Skeletal muscle cell (primary cell): ENCODE data around the gene NRSN2.
"Not testable (repeated sequence)": the region's sequence is repeated elsewhere in the genome, so short reads cannot be mapped to it uniquely, and the experiment has no call there.

Experiments used
- DNase-seq: peaks from one replicate; pipeline ENCODE4 v3.0.0-alpha.2; 2010; ENCODE audit warnings: low read depth
- H3K4me3 ChIP-seq: 2 replicates; pipeline ENCODE4 v1.5.1; 2011; ENCODE audit warnings: low read depth, mild to moderate bottlenecking, control low read depth, low read length, moderate library complexity

NRSN2 gene

DNA sequence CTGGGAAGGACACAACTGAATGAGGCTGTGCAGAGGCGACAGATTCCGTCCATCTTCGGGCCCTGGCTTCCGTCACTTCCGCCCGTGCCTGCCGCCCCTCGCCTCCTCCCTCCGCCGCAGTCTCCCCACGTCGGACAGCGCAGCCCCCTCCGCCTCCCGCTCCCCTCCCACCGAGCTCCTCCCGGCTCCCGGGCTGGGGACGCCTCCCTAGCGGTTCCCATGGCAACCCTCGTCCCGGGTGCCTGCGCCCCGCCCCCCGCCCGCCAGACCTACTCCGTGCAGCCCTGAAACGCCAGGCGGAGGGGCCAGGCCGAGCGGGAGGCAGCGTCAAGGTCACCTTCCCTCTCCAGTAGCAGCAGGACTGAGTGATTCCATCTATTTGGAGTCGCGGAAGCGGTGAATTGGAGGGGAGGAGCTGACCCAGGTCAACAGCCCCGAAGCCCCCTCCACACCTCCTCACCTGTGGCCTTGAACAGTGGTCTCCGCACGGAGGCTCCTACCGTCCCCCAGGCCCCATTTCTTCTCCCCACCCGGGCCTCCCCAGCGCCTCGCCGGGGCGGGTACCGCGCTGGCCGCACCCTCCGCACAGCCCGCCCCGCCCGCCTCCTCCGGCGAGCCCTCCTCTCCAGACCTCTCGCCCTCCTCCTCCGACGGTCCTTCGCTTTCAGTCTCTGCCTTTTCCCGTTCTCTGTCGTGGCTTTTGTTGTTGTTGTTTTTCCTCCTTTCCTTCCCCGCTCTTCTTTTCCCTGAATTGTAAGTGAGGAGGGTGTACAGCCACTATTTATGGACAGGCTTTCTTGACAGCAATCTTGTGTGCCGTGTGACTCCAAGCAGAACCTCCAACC lies 951 bp downstream of the NRSN2 start:
- H3K4me3 ChIP-seq, result peak overlapping the region; percentile 69
- peak; percentile 82 for DNase-seq

DNA sequence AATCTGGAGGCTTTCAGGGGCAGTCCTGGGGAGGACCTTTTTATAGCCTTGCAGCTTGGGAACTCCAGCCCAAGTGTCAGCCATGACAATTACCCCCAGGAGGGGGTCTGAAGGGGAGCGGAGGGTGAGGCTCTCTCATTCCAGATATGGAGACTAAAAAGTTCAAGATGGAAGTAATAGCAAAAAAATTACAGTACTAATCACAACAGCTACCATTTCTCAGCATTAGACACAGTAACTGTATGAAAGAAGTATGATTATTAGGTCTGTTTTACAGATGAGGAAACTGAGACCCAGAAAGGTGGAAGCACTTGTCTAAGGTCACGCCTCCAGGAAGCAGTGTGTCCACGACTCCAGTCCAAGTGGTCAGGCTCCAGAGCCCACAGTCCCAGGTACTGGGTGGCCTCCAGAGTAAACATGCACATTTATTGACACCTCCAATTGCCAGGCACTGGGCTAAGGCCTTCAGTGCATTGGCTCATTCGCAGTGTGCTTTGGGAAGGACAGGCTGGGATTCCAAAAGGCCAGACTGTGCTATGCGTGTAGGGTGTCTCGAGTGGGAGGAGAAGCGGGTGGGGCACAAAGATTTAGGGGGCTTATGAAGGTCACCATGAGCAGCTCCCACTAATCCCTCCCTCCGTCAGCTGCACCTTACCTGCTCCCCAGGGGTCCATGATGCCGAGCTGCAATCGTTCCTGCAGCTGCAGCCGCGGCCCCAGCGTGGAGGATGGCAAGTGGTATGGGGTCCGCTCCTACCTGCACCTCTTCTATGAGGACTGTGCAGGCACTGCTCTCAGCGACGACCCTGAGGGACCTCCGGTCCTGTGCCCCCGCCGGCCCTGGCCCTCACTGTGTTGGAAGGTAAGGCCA lies 2.3 kb downstream of the NRSN2 start:
- no peak for DNase-seq
- no peak overlapping the region for H3K4me3 ChIP-seq

- H3K4me3 ChIP-seq, result no peak overlapping the region
- no peak for DNase-seq
Measured at GRCh38 chr20:353166-353565, 6.3 kb downstream of the NRSN2 start.

GRCh38 chr20:354298-354977 lies 7.5 kb downstream of the NRSN2 start:
- H3K4me3 ChIP-seq, result no peak overlapping the region
- no peak for DNase-seq

- DNase-seq, H3K4me3 ChIP-seq: not testable (repeated sequence)
Measured at GRCh38 chr20:356154-356553, 9.2 kb downstream of the NRSN2 start.

GRCh38 chr20:356745-357144 lies 9.8 kb downstream of the NRSN2 start:
- no peak for DNase-seq
- H3K4me3 ChIP-seq, result no peak overlapping the region

GRCh38 chr20:358891-359555 lies 12.1 kb downstream of the NRSN2 start:
- DNase-seq, result no peak

GRCh38 chr20:361561-361960 lies 14.7 kb downstream of the NRSN2 start:
- DNase-seq, result no peak
- H3K4me3 ChIP-seq, result no peak overlapping the region

More at GRCh38 chr20:358891-359555, 12.1 kb downstream of the NRSN2 start:
- H3K4me3 ChIP-seq, result no peak overlapping the region

GRCh38 chr20:362271-363254 lies 15.7 kb downstream of the NRSN2 start:
- peak; percentile 76 for DNase-seq
- H3K4me3 ChIP-seq, result no peak overlapping the region

GRCh38 chr20:363319-364078 lies 16.6 kb downstream of the NRSN2 start:
- no peak overlapping the region for H3K4me3 ChIP-seq
- no peak for DNase-seq

- no peak for DNase-seq
- H3K4me3 ChIP-seq, result no peak overlapping the region
Measured at GRCh38 chr20:364905-365794, 18.2 kb downstream of the NRSN2 start.

DNA sequence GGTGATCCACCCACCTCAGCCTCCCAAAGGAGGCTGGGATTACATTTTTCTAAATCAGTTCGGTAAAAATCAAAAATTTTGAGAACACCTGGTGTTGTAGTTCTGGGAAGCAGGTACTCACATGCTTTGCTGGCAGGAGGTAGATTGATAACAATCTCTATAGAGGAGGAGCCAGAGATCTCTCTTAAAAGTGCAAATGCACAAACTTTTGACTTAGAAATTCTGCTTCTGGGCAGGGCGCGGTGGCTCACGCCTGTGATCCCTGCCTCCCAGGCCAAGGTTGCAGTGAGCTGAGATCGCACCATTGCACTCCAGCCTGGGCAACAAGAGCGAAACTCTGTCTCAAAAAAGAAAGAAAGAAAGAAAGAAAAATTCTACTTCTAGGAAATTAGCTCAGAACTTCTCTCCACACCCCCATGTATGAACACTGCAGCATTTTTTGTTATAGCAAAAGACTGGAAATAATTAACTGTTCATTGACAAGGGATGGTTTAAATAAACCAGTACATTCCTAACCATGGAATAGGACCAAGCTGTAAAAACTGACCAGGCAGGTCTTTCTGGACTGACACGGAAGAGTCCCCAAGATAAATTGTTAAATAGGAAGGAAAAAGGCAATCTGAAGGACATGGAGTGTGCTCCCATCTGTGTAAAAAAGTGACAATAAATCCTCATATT lies 19.3 kb downstream of the NRSN2 start:
- no peak for DNase-seq
- no peak overlapping the region for H3K4me3 ChIP-seq

- no peak overlapping the region for H3K4me3 ChIP-seq
- no peak for DNase-seq
Measured at GRCh38 chr20:366719-367485, 20.0 kb downstream of the NRSN2 start.

DNA sequence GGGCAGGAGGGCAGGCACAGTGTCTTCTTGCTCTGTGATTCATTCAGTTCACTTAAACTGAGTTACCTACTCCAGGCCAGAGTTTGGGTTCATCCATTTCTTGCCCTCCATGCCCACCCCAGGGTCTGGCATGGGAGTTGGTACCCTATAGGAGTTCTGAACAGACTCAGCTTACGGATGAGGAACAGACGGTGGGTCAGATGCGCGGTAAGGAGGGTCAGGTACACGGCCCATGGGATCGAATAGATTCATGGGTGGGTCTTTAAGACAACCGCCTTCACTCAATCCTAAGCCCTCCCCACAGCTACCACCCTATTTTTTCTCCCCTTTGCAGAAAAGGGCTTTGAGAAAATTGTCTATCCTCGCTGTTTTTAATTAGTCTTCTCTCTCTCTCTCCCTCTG lies 20.6 kb downstream of the NRSN2 start:
- no peak overlapping the region for H3K4me3 ChIP-seq
- no peak for DNase-seq

DNA sequence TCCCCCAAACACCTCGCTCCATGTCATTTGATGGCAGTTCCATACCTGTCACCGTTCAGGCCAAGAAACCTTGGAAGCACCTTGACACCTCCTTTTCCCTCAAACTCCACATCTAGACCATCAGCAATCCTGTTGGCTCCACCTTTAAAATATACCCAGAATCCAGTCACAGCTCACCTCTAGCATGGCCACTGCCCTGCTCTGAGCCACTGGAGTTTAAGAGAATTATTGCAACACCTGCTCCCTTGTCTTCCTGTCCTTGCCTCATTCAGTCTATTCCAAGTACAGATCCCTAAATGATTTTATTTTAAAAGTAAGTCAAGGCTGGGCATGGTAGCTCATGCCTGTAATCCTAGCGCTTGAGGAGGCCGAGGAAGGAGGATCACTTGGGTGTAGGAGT lies 22.0 kb downstream of the NRSN2 start:
- DNase-seq, result no peak
- no peak overlapping the region for H3K4me3 ChIP-seq
